ENCODE results near the gene ARHGAP12. TPM values are rescaled to one million over a fixed set of nuclear protein-coding genes. Genes with fewer than 3 reads are reported as not detected.

ARHGAP12 gene
- total RNA-seq, 2 experiments from 2014 or later: 11.8 to 14.5 TPM

DNA sequence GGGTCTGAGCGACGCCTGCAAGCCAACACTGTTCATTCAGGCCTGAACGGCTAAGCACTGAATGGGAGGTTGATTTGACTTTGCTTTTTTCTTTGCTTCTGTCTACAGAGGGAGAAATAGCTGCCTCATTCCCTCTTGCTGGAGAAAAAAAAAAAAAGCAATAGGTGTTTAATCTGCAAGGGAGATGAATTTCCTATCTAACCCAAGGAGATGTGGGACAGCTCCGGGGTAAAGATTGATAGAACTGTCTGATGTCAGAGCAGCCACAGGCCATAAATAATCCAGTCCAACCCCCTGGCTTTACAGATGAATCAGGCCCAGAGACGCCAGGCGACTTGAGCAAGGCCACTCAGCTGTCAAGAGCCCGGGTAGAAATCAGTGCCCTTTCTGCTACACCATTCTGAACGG is 168.0 kb downstream of the ARHGAP12 start:
- peak overlapping the region; percentile 80 for H3K4me3 ChIP-seq (ENCODE audit: low read depth, low read length, poor library complexity, severe bottlenecking)
- peak overlapping the region; percentile 98 for H2AFZ ChIP-seq (ENCODE audit: low read length)
- POLR2A ChIA-PET: no interaction called here
- peak overlapping the region; percentile 42 for H3K27ac ChIP-seq (ENCODE audit: low read depth, low read length, poor library complexity, severe bottlenecking)
- intact Hi-C loops (cut with micrococcal nuclease; ENCODE audit: unreplicated experiment): loop anchor here (5.0 kb wide), 4 partner anchors 167 to 1033 kb away; partner anchors contain the start of genes ARHGAP12, ZEB1 and ZNF438
- peak overlapping the region; percentile 81 for H3K4me2 ChIP-seq (ENCODE audit: low read length)
- no peaks in the 10 kb centered on the region for H3K79me2 ChIP-seq (ENCODE audit: insufficient read depth, low read depth, low read length)
- DNase-seq (ENCODE audit: low spot score): no peak
- no peaks in the 10 kb centered on the region for H3K36me3 ChIP-seq (ENCODE audit: insufficient read depth, low read length)
- H3K9me3 ChIP-seq (ENCODE audit: low read length): no peaks in the 10 kb centered on the region
- no peak for TF ChIP-seq EZH2phosphoT487 (IDR thresholded peaks at IDR 0.05; ENCODE audit: borderline replicate concordance, low read depth, low read length)
- TF ChIP-seq, protein P1, sequence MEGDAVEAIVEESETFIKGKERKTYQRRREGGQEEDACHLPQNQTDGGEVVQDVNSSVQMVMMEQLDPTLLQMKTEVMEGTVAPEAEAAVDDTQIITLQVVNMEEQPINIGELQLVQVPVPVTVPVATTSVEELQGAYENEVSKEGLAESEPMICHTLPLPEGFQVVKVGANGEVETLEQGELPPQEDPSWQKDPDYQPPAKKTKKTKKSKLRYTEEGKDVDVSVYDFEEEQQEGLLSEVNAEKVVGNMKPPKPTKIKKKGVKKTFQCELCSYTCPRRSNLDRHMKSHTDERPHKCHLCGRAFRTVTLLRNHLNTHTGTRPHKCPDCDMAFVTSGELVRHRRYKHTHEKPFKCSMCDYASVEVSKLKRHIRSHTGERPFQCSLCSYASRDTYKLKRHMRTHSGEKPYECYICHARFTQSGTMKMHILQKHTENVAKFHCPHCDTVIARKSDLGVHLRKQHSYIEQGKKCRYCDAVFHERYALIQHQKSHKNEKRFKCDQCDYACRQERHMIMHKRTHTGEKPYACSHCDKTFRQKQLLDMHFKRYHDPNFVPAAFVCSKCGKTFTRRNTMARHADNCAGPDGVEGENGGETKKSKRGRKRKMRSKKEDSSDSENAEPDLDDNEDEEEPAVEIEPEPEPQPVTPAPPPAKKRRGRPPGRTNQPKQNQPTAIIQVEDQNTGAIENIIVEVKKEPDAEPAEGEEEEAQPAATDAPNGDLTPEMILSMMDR (conservative IDR thresholded peaks at IDR 0.05; ENCODE audit: low read length): no peak
- H4K20me1 ChIP-seq (ENCODE audit: insufficient read depth, low read length): no peaks in the 10 kb centered on the region
- BruUV-seq (replicated peaks): no TSS peak
- peaks cover 8% of the 10 kb centered on the region for H3K4me1 ChIP-seq (ENCODE audit: insufficient read depth, low read length, poor library complexity, severe bottlenecking)
- CTCF ChIA-PET (ENCODE audit: unreplicated experiment): no interaction called here
- H3K9me2 ChIP-seq (ENCODE audit: insufficient read depth, low read length): no peaks in the 10 kb centered on the region

DNA sequence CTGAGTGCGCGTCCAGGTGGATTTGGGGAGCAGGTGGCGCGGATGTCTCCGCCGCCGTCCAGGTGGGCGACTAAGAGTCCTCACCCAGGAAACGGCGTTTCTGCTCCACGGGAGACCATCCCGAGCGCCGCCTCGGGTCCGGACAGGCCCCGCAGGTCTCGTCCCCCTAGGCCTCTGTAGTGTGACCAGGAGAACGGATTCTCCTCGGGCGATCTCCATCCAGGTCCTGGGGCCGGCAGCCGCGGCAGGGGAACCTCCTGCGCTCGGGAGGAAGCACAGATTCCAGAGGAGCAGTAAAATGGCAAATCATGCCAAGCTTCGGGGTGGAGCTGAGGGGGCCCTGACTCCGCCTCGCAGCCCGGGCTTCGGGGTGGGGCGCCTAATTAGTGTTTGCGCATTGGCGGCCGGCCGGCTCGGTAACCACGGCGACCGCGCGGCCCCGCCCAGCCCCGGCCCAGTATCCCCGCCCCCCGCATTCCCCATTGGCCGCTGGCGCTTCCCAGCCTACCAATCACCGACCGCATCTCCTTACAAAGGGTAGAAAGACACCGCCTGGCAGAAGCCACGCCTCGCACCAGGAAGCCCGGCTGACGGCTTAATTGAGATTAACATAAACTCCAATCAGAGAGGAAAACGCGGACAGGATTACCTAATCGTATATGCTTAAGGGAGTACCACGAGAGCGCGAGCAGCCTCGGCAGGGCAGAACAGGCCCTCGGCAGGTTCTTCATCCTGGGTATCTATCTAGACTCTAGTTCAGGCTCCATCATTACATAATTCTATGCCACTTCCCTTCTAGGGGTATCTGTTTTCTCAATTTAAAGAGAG is 168.6 kb downstream of the ARHGAP12 start:
- H3K4me3 ChIP-seq (ENCODE audit: low read depth, low read length, poor library complexity, severe bottlenecking): peak overlapping the region; percentile 80
- no peaks in the 10 kb centered on the region for H3K79me2 ChIP-seq (ENCODE audit: insufficient read depth, low read depth, low read length)
- no peaks in the 10 kb centered on the region for H3K9me2 ChIP-seq (ENCODE audit: insufficient read depth, low read length)
- H3K27ac ChIP-seq (ENCODE audit: low read depth, low read length, poor library complexity, severe bottlenecking): peak overlapping the region; percentile 42
- peak overlapping the region; percentile 98 for H2AFZ ChIP-seq (ENCODE audit: low read length)
- H4K20me1 ChIP-seq (ENCODE audit: insufficient read depth, low read length): no peaks in the 10 kb centered on the region
- intact Hi-C loops (cut with micrococcal nuclease; ENCODE audit: unreplicated experiment): loop anchor here (5.0 kb wide), 4 partner anchors 167 to 1033 kb away; partner anchors contain the start of genes ARHGAP12, ZEB1 and ZNF438
- BruUV-seq (replicated peaks): no TSS peak
- peak overlapping the region; percentile 81 for H3K4me2 ChIP-seq (ENCODE audit: low read length)
- POLR2A ChIA-PET: no interaction called here
- H3K9me3 ChIP-seq (ENCODE audit: low read length): no peaks in the 10 kb centered on the region
- DNase-seq (ENCODE audit: low spot score): peak; percentile 98
- CTCF ChIA-PET (ENCODE audit: unreplicated experiment): no interaction called here
- H3K36me3 ChIP-seq (ENCODE audit: insufficient read depth, low read length): no peaks in the 10 kb centered on the region
- H3K4me1 ChIP-seq (ENCODE audit: insufficient read depth, low read length, poor library complexity, severe bottlenecking): peaks cover 8% of the 10 kb centered on the region
- TF ChIP-seq, protein P1 (conservative IDR thresholded peaks at IDR 0.05; ENCODE audit: low read length): no peak
- TF ChIP-seq EZH2phosphoT487 (IDR thresholded peaks at IDR 0.05; ENCODE audit: borderline replicate concordance, low read depth, low read length): no peak

Measured in OCI-LY7 (cell line).